ENCODE results near the gene TAGAP.

Gene TAGAP

DNA sequence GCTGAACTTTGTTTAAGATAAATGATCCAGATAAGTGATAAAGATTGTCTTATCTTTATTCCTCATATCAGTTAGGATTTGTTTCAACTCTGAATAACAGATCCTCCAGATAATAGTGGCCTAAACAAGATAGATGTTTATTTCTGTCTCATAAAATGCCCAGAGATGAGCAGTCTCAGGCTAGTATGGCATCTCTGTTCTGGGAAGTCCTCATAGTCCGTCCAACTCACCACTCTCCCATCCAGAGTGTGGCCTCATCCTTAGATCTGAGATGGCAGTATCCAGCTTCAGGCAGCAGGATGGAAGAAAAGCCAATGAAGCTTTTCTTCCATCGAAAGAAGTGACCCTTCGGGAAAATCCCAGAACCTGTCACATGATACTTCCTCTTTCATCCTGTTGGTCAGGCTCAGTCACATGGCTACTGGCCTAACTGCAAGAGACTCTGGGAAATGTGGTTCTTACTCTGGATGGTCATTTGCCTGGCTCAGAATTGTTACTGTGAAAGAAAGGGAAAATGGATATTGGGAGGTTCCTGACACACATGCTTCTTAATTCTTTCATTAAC, 29.4 kb upstream of the TAGAP start:
- no peak for DNase-seq (ENCODE audit: low read depth in 2 of 2, low spot score in 1 of 2)

DNA sequence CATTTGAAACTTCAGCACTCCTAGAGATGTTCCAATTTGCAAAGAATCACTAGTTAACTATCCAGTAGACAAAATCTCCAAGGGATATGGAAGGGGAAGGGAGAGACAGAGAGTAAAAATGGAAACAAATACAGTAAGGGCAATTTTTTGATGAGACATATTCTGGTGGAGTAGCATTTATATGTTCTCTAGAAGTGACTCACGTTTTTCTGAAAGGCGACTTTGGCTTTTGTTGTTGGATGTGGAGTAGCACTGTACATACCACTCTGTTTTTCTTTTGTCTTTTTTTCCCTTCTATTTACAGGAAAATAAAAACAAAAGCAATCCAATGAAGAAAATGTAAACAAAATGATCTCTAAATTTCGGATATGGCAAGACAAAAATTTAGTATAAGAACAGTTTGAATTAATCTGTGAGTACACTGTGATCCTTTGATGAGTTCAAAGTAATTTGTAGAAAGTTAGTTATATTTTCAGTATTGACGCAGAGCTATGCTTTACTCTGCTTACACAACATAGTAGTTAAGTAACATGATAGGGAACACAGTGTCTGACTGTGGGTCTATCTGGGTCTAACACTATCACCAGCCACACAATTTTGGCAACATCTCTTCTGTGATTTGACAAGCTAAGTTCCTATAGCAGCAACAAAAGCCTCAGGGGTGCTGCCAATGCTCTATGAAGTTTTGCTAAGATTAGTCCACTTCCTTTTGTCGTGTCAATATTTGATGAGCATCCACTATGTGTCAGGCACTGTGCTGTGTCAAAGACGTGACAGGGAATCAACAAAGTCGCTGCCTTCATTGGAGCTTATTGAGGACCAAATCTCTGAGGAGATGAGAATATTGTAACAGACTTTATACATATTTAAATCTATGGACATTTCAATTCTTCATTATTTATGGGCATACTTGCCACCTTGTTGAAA, 27.3 kb upstream of the TAGAP start:
- no peak for DNase-seq (ENCODE audit: low read depth in 2 of 2, low spot score in 1 of 2)

DNA sequence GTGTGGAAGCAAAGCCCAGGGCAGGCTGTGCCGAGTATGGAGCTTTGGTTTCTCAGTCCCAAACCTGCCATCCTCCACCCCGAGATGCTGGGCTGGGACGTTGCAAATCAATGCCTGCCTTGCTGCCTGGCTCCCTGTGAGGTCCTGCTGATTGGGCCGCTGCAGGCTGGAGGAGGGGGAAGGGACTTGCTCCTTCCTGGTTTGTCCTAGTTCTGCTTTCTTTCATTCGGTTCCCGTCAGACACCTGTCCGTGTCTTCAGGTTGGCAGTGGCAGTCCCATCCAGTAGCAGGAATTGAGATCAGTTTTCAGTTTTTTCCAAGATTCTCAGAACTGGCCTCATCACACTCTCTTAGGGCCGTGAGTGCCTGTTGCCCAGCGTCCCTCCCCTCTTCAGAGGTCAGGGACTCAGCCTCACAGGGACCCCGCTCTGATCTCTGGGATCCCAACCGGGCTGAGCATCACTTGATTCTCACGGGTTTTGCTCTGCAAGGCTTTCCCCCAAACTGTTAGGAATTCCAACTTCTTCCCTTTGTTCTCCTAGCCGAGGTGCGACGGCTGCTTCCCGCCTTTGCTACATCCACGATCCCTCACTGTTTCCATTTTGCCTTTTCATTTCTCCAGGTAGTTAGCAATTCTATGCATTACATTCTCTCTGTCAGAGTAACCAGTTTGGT, 24.2 kb upstream of the TAGAP start:
- DNase-seq (ENCODE audit: low read depth in 2 of 2, low spot score in 1 of 2): no peak

DNA sequence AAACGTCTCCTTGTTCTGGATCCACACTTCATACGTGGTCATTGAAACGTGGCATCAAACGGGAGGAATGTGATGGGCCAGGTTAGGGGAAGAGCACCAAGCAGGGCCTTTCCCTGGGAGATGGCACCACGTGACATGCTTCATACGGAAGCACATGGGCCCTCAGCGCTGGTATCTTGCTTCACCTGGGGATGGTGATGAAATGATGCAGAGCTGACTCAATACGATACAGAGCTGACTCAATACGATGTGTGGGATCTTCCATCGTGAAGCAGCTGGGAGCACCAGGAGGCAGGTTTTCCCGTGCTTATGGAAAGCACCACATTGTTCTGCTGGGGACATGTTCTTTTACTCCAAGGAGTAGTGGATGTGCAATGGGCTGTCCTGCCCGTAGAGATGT, 22.5 kb upstream of the TAGAP start:
- no peak for DNase-seq (ENCODE audit: low read depth in 2 of 2, low spot score in 1 of 2)

DNA sequence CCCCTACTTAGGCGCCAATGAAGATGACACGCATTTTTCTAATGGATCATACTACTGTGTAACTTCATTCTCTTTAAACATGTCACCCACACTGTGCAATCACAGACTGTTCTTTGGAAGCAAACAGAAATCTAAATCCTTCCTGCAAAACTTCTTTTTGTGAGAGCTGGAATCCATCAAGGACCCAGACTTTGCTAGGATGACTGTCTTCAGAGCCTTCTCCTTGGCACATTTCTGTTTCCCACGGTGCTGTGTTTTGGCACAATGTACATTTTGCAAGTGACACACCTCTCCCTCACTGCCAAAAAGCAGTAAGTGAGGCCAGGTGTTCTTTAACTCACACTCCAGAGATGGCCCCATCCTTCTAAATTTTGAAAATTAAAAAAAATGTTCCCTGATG, 21.7 kb upstream of the TAGAP start:
- DNase-seq (ENCODE audit: low read depth in 2 of 2, low spot score in 1 of 2): no peak

DNA sequence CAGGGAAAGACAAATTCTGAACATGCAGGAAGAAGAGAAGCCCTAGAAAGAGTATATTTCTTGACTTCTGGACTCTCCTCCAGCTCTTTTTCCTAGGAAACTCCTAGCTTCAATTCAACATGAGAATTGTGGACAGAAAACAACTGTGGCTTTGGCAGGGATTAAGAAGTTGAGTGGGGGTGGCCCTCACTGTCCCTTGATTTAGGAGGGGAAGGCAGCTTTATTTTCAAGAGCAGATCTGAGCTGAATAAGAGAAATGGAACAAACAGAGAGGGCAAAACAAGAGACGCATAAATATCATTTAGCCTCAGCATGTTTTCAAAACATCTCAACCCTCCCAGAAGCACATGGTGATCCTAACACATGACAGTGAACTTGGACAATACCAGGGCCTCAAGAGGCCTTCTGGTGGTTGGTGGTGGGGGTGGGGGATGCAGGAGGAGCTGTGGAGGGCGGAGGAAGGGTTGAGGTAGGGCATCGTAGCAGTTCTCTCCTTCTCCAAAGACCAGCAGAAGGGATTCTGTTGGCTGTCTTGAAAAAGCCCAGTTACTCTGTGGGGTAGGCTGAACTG, 21.1 kb upstream of the TAGAP start:
- no peak for DNase-seq (ENCODE audit: low read depth in 2 of 2, low spot score in 1 of 2)

DNA sequence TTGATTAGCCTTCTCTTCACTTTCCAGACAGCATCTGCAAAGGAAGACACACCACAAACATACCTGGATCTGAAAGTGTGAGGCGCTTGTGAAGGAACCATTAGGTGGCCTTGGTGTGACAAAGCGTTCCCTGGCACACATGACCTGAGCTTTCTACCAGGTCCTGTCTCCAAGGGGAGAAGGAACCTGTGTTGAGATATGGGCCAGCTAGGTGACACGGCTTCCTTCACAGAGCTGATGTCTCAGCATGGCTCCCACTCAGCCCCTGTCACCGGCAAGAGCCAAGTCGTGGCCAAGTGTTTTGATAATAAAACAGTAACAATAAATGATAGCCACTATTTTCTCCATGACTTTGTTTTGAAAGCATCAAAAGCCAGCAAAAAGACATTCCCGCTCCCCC, 20.3 kb upstream of the TAGAP start:
- no peak for DNase-seq (ENCODE audit: low read depth in 2 of 2, low spot score in 1 of 2)

DNA sequence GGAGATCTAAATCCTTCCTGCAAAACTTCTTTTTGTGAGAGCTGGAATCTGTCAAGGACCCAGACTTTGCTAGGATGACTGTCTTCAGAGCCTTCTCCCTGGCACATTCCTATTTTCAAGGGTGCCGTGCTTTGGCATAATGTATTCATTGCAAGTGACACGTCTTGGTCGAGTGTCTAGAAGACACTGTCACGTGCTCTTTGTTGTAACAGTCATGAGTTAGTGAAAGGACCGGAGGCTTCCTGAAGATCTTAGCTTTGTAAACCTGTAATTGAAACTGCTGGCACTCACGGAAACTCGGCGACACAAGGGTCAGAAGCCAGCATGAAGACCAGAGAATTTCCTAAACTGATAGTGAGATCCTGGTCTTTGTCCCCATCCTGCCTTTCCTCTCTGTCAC, 19.7 kb upstream of the TAGAP start:
- DNase-seq (ENCODE audit: low read depth in 2 of 2, low spot score in 1 of 2): no peak

DNA sequence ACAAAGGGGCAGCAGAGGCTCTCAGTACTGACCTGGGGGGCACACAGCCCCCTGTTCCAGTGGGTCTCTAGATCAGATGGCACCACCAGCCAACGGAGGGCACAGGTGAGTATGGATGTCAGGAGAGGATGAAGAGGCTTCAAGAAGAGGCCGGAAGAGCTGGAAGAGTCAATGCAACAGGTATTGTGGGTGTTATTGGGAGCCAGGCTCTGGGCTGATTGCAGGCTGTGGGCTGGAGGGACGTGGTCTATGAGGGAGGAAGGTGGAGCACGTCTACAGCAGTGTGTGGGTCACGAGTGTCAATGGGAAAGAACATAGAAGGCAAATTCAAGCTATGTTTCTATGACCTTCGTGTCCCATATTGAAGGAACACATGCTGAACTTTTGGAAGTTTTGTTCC, 18.8 kb upstream of the TAGAP start:
- no peak for DNase-seq (ENCODE audit: low read depth in 2 of 2, low spot score in 1 of 2)

DNA sequence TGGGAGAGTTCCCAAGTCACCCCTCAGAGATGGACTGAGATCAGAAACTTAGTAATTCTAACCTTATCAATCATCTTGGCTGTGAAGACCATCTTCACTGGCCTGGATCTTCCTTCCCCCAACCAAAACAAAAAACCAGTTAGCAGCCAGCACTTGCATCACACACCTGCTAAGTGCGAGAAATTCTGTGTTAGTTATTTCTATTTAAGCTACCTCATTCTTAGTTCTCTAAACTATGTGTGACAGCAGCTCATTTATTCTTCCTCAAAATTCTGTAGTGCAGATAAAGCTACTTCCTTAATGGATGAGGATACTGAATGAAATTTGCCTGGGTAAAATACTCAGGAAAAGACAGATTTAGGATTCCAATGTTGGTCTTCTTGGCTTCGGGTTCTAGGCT, 18.2 kb upstream of the TAGAP start:
- DNase-seq (ENCODE audit: low read depth in 2 of 2, low spot score in 1 of 2): no peak

DNA sequence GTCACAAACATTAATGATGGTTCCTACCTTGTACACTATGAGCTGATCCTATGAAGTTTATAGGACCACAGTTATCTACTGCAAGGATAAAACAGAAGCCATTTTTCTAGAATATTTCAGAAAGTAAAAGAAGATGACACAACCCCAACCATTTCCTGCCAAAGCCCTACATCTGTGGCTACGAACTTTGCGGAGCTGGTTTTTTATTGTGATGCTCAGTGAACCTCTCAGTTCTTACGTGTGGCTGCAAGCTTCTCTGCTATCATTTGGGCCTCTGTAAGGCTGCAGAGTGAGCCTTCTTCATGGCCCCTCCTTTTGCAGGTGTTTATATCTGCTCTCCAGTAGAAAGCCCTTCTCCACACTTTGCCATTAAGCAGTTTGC, 17.8 kb upstream of the TAGAP start:
- DNase-seq (ENCODE audit: low read depth in 2 of 2, low spot score in 1 of 2): no peak

DNA sequence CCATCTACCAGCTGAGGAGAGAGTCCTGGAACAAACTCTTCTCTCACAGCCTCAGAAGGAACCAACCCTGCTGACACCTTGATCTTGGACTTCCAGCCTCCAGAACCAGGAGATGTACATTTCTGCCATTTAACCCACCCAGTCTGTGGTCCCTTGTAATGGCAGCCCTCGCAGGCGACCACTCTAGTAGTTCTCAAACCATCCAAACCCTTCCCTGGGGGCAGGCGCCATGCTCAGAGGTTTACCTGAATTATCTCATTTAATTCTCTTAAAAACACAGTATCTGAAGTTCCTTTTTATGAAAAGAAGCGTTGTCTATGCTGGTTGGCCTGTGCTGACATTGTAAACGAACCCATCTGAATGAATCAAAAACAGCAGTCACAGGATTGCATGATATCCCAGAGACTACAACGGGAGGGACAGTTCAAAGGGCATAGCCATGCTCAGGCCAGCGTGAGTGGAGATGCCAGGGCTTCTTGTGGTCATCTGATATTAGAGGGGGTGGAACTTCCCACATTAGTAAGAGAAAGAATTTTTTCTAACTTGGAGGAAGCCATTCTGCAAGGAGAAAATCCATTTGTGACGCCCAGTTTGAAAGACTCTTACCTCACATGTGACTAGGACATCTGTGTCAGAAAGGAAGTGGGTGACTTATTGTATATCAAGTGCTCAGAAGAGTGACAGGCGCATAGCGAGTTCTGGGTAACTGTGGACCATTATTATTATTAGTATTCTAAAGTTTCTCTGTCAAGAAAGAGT, 17.2 kb upstream of the TAGAP start:
- DNase-seq (ENCODE audit: low read depth in 2 of 2, low spot score in 1 of 2): no peak

DNA sequence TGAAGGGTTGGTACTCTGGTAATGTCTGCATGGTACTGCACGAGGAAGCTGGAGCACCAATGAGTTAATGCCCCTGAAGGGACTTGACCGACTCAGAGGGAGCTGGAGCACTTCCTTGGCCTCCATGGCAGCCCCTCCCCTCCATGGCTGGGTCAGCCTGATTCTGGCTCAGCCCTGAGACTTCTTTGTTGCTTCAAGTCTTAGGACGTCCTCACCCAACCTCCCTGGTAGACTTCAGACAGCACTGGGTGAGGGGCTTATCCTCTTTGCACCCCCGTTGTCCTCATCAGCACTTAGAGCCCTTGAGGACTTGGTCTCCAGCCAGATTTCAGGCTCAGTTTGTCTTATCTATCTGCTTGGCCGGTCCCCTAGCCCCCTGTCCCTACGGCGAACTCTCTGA, 16.4 kb upstream of the TAGAP start:
- no peak for DNase-seq (ENCODE audit: low read depth in 2 of 2, low spot score in 1 of 2)

DNA sequence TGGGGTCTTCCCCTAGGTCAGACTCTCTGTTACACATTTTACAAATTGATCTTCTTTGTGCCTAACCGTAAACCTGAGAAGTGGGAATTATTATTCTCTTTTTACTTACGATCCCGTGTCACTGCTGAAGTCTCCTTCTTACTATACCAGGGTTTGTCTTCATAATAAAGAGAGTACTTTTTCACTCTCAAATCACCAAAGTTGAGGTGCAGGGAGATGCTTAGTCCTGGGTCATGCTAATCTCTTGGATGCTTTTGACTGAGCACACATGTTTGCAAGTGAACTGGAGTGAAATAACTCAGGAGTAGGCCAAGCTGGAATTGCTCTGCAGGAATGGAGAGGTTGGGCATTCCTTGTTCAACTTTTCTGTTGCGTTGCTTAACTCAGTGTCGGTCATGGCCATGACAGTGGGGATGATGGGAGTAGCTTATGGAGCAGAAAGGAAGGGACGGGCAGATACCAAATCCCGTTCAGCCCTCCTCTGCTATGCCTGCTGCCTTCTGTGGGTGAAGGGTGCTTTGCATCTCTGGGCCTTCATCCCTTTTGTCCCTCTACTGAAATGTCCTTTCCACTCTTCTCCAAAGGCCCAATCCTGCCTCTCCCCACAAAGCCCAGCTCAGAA, 15.2 kb upstream of the TAGAP start:
- DNase-seq (ENCODE audit: low read depth in 2 of 2, low spot score in 1 of 2): no peak

DNA sequence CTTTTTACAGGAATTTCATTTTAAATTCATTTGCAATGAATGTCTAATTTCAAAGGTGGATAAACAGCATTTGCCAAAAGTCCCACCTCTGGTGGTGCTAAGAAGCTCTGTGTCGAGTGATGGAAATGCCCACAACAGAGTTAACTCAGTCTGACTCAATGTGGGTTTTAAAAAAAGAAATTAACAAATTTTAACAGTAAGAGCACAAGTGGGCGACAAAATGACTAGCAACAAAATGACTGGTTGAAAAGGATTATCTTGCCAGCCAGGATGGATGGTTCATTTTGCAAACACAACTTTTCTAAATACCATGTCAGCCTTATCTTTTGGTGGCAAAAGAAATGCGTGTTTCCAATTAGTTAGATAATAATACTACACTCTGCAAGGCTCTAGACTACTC, 14.3 kb upstream of the TAGAP start:
- DNase-seq (ENCODE audit: low read depth in 2 of 2, low spot score in 1 of 2): no peak

DNA sequence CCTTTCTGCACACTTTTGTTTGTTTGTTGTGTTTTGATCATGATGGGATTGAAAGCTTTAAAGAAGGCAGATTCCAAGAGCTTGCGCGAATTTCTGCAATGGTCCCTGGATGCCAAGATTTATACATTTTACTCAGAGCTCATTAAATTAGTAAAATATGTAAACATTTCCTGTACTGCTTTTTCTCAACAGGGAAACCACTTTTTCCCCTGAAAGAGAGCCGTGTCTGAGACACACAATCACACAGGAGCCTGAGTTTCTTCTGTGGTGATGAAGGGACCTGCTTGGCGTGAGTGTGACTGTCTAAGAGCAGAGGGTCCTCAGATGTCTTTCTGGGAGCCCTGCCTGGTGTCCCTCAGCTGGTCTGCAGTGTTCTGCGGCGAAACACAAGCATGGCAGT, 12.1 kb upstream of the TAGAP start:
- no peak for DNase-seq (ENCODE audit: low read depth in 2 of 2, low spot score in 1 of 2)

DNA sequence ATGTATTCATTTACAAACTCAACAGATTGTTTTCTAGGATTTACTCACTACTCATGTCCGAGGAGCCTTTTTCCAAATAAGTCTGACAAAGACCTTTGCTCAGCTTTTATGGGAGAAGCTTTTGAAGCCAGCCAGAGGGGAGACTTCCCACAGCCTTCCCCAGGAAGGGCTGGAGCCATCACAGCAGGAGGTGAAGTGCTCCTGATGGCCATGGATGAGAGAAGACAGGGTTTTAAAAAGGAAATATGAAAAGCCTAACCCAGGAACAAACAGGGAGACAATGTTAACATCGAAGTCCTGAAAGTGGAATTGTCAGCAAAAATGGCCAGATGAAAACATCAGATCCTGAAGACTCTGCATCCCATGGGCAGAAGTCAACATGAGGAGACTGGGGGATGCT, 11.6 kb upstream of the TAGAP start:
- no peak for DNase-seq (ENCODE audit: low read depth in 2 of 2, low spot score in 1 of 2)

DNA sequence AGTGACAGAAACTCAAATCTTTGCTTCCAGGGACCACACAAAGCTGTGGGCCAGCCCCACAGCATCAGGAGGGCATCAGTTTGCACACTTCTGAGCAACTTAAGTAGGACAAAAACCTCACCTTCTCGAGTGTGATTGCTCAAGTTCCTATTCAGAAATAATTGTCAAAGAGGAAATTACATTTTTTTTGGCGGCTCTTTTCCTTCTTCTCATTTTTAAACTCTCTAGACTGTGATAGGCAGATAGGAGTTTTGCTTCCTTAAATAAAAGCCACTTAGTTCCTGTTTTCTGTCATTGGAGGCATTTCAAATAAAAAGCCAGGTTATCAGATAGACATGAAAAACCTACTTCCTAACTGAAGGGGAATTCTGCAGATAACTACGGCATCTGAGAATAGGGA, 11.2 kb upstream of the TAGAP start:
- no peak for DNase-seq (ENCODE audit: low read depth in 2 of 2, low spot score in 1 of 2)

DNA sequence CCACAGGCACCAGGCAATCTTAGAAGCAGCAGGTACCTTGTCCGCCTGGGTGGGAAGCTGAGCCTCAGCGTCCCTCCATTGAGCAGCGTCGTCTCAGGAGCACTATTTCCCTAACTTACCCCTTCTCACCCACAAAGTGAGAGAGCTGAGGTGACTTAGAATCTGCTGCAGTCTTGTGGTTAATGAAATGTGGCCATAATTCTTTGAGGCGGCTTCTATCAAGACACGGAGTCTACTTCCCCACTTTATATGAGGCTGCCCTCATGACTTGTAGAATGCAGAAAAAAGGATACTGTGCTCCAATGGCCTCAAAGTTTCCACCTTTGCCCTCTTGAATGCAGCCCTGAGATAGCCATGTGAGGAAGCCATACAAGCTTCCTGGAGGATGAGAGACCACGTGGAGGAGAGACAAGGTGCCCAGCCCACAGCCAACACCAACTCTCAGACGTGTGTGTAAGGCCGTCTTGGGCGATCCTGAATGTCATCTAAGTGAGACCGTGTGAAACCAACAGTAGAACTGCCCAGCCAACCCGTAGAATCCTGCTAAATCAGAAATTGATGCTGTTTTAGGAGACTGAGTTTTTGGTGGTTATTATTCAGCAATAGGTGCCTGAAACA, 9.1 kb upstream of the TAGAP start:
- DNase-seq (ENCODE audit: low read depth in 2 of 2, low spot score in 1 of 2): no peak

DNA sequence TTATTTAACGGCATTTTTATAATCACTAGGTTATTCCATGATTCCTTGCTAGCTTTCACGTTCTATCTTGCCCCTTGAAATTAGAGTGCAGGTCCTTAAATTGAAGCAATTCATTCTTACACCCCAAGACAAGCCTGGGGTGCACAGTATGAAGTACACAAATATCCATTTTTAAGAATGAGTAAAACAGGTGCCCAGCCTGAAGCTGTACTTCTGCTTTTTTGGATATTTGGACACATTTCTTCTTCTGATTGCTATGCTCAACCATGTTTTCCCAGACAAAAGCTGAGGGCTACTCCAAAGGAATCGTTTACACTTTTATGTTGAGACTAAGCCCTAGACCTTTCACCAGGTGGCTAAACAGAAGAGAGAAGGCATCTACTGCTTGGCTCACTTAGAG, 7.9 kb upstream of the TAGAP start:
- DNase-seq (ENCODE audit: low read depth in 2 of 2, low spot score in 1 of 2): no peak

Measured in stimulated activated CD8-positive, alpha-beta memory T cell treated with anti-CD3 and anti-CD28 coated beads, Interleukin-4, amount 100 ng/mL, for 1 hour (primary cell).